Endothelial cell of umbilical vein (primary cell): ENCODE measurements around the gene CNIH2. TPM values are rescaled to one million over a fixed set of nuclear protein-coding genes. Genes with fewer than 3 reads are reported as not detected.

Source experiments
- BruUV-seq: library from RNA; stranded (reverse); fragments of 400-500 nt; replicated peaks from 2 replicates; lab custom pipeline; 2021; lab: Mats Ljungman, UMichigan
- CTCF ChIA-PET: fragments of 300-600, 350-600 bp; sonication (Branson Sonifier 250); formaldehyde crosslinking; loops from one replicate; lab custom pipeline; 2021; ENCODE audit warnings: antibody characterized with exemption, inconsistent platforms; lab: Charles Lee
- POLR2A ChIA-PET: fragments of 300-600, 350-600 bp; sonication (Branson Sonifier 250); formaldehyde crosslinking; loops from one replicate; lab custom pipeline; 2021; ENCODE audit warnings: antibody characterized with exemption, inconsistent platforms; lab: Charles Lee
- DNase-seq: peaks from one replicate; pipeline ENCODE4 v3.0.0-alpha.2; 2011; ENCODE audit warnings: low read depth, low spot score
- FAIRE-seq: peaks from 2 replicates; lab custom pipeline; 2011; peaks lifted over from hg19 to GRCh38; lab: Jason Lieb, UNC
- H2AFZ ChIP-seq: 2 replicates; pipeline ENCODE4 v1.6.0; 2012; ENCODE audit warnings: low read depth, low read length, control low read depth, inconsistent platforms
- H3K27ac ChIP-seq: 2 replicates; pipeline ENCODE4 v1.5.1; 2011; ENCODE audit warnings: low read depth, mild to moderate bottlenecking, control low read depth, low read length, moderate library complexity; ENCODE audit not compliant: insufficient read depth
- H3K27me3 ChIP-seq, 2 experiments: 2 replicates each; pipeline versions ENCODE4 v1.6.0 to v1.6.1; 2011; ENCODE audit warnings: low read length in 2 of 2, mixed read lengths in 1 of 2; ENCODE audit not compliant: control insufficient read depth in 2 of 2, insufficient read depth in 2 of 2
- H3K36me3 ChIP-seq, 2 experiments: 2 replicates in 1 of 2; 3 replicates in 1 of 2; pipeline ENCODE4 v1.5.1; 2011; ENCODE audit warnings: low read length in 2 of 2, mild to moderate bottlenecking in 1 of 2, moderate library complexity in 1 of 2; ENCODE audit not compliant: control insufficient read depth in 2 of 2, insufficient read depth in 2 of 2; ENCODE audit errors: extremely low read depth in 1 of 2
- H3K4me1 ChIP-seq: 3 replicates; pipeline ENCODE4 v1.5.1; 2011; ENCODE audit warnings: mild to moderate bottlenecking, low read length; ENCODE audit not compliant: control insufficient read depth, insufficient read depth; ENCODE audit errors: extremely low read depth
- H3K4me2 ChIP-seq: 2 replicates; pipeline ENCODE4 v1.6.1; 2011; ENCODE audit warnings: low read length, control low read depth, mixed read lengths; ENCODE audit not compliant: insufficient read depth
- H3K4me3 ChIP-seq, 3 experiments: fragments of 200-600 bp in 1 of 3; sonication (generic), shearing (Covaris generic) in 1 of 3; replicated peaks in 1 of 3; 2 replicates each; pipeline ENCODE4 v1.5.1; 2011 to 2016; ENCODE audit warnings: control low read depth in 3 of 3, low read length in 3 of 3, mild to moderate bottlenecking in 2 of 3, inconsistent platforms in 1 of 3, low read depth in 1 of 3, moderate library complexity in 1 of 3; ENCODE audit not compliant: insufficient read depth in 1 of 3
- H3K79me2 ChIP-seq: 2 replicates; pipeline ENCODE4 v1.6.0; 2012; ENCODE audit warnings: low read length, inconsistent platforms; ENCODE audit not compliant: control insufficient read depth, insufficient read depth
- H3K9ac ChIP-seq: replicated peaks from 2 replicates; pipeline ENCODE3; 2011; ENCODE audit warnings: low read length, control low read depth; ENCODE audit not compliant: insufficient read depth; ENCODE audit errors: extremely low read depth
- H3K9me1 ChIP-seq: replicated peaks from 3 replicates; pipeline ENCODE4 v1.6.0; 2011; ENCODE audit warnings: mild to moderate bottlenecking, low read length; ENCODE audit not compliant: control insufficient read depth, insufficient read depth; ENCODE audit errors: extremely low read depth
- H3K9me3 ChIP-seq: replicated peaks from 2 replicates; pipeline ENCODE4 v1.5.1; 2012; ENCODE audit warnings: low read length, inconsistent platforms; ENCODE audit not compliant: control insufficient read depth, insufficient read depth
- H4K20me1 ChIP-seq: replicated peaks from 2 replicates; pipeline ENCODE3; 2011; ENCODE audit warnings: mild to moderate bottlenecking, low read length; ENCODE audit not compliant: control insufficient read depth, insufficient read depth; ENCODE audit errors: extremely low read depth
- EZH2 ChIP-seq: IDR thresholded peaks from 2 replicates; pipeline ENCODE4 v1.6.1; 2012; ENCODE audit warnings: borderline replicate concordance, low read depth, mild to moderate bottlenecking, moderate library complexity, low read length, inconsistent platforms; ENCODE audit not compliant: severe bottlenecking
- FOS ChIP-seq: IDR thresholded peaks from 2 replicates; pipeline ENCODE4 v1.6.1; 2011; ENCODE audit warnings: mild to moderate bottlenecking, low read length, moderate library complexity, borderline replicate concordance; ENCODE audit not compliant: insufficient read depth
- GATA2 ChIP-seq: IDR thresholded peaks from 2 replicates; pipeline ENCODE4 v1.7.0; 2011; ENCODE audit warnings: low read depth, mild to moderate bottlenecking, moderate library complexity, mixed read lengths, low read length; ENCODE audit not compliant: insufficient read length, insufficient read depth
- JUN ChIP-seq: IDR thresholded peaks from 2 replicates; pipeline ENCODE4 v1.6.1; 2011; ENCODE audit warnings: borderline replicate concordance, low read depth; ENCODE audit not compliant: insufficient read length, insufficient read depth
- MAX ChIP-seq: IDR thresholded peaks from 2 replicates; pipeline ENCODE4 v1.6.1; 2011; ENCODE audit not compliant: insufficient read depth, insufficient read length
- MYC ChIP-seq: IDR thresholded peaks from one replicate; pipeline ENCODE4 v1.6.1; 2011; ENCODE audit warnings: mild to moderate bottlenecking, low read depth, low read length
- POLR2A ChIP-seq: IDR thresholded peaks from 2 replicates; pipeline ENCODE4 v1.6.1; 2012; ENCODE audit warnings: low read depth, mild to moderate bottlenecking, control low read depth, low read length
- POLR2AphosphoS5 ChIP-seq: IDR thresholded peaks from 2 replicates; pipeline ENCODE4 v1.6.1; 2012; ENCODE audit warnings: low read depth, mild to moderate bottlenecking, control low read depth, low read length, moderate library complexity; ENCODE audit not compliant: insufficient read depth
- dilution Hi-C: fragments of 300-500 bp; cut with MboI; formaldehyde crosslinking; loops from one replicate; pipeline ENCODE4 v1.15.0; 2019; ENCODE audit warnings: low sequenced_read_pairs; ENCODE audit not compliant: extremely low pct_ligation_motif_present
- intact Hi-C: fragments of 100-400 bp; cut with micrococcal nuclease; formaldehyde crosslinking; loops from one replicate; pipeline ENCODE4 v1.10.0; 2022
- polyA plus RNA-seq, 4 experiments: library from polyadenylated mRNA; depleted of rRNA in 3 of 4; stranded (reverse) in 3 of 4; unstranded in 1 of 4; fragments of >200 nt; gene quantifications; 2 replicates each; pipeline versions ENCODE4 v1.2.1 to v1.2.3, GENCODE V29; 2011 to 2012; ENCODE audit warnings: missing spikeins in 1 of 4
- total RNA-seq: library from RNA; stranded (reverse); gene quantifications from 2 replicates; pipeline ENCODE4 v1.2.3, GENCODE V29; 2021
- TF ChIP-seq, protein P1 (sequence below), 2 donors: IDR thresholded peaks; 1 replicate in 1 of 2; 2 replicates in 1 of 2; pipeline ENCODE4 v1.5.1; 2011; ENCODE audit warnings: low read length in 2 of 2, mild to moderate bottlenecking in 2 of 2, moderate library complexity in 2 of 2, control low read depth in 1 of 2, inconsistent platforms in 1 of 2, low read depth in 1 of 2; ENCODE audit not compliant: insufficient read depth in 1 of 2; ENCODE audit errors: extremely low read depth in 1 of 2

The CNIH2 gene
- total and polyA plus RNA-seq, 2 donors (not counting 3 experiments of a cell fraction or from before 2014, with no cell fraction given), result 0.46 to 1.2 TPM

DNA sequence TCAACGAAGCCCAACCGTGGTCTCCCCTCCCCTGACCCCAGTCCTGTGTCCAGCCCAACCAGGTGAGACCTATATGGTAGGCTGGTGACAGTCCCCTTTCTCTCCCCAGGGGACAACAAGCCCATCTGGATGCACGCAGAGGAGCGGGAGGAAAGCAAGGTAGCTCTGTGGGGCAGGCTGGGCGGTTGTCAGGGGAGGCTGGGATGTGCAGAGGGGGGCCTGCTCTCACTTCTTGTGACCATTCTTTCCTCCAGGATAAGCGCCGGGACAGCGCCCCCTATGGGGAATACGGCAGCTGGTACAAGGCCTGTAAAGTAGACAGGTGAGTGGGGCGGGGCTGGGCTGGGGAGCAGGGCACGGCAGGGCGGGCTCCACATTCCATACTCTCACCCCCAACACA, 13.1 kb upstream of the CNIH2 start:
- TF ChIP-seq, protein P1, sequence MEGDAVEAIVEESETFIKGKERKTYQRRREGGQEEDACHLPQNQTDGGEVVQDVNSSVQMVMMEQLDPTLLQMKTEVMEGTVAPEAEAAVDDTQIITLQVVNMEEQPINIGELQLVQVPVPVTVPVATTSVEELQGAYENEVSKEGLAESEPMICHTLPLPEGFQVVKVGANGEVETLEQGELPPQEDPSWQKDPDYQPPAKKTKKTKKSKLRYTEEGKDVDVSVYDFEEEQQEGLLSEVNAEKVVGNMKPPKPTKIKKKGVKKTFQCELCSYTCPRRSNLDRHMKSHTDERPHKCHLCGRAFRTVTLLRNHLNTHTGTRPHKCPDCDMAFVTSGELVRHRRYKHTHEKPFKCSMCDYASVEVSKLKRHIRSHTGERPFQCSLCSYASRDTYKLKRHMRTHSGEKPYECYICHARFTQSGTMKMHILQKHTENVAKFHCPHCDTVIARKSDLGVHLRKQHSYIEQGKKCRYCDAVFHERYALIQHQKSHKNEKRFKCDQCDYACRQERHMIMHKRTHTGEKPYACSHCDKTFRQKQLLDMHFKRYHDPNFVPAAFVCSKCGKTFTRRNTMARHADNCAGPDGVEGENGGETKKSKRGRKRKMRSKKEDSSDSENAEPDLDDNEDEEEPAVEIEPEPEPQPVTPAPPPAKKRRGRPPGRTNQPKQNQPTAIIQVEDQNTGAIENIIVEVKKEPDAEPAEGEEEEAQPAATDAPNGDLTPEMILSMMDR (IDR thresholded peaks at IDR 0.05; ENCODE audit: extremely low read depth in 1 of 2, insufficient read depth in 1 of 2, low read depth in 1 of 2, low read length in 2 of 2), result peak; percentile 38 to 43
- TF ChIP-seq EZH2, result no peak
- no peak for FAIRE-seq
- H2AFZ ChIP-seq, result no peak overlapping the region
- peaks cover 0 to 38% of the 10 kb centered on the region in 2 experiments for H3K36me3 ChIP-seq
- peaks cover 12% of the 10 kb centered on the region for H3K79me2 ChIP-seq
- H3K4me3 ChIP-seq, result no peak overlapping the region
- no peaks in the 10 kb centered on the region for H3K27me3 ChIP-seq
- no peaks in the 10 kb centered on the region for H4K20me1 ChIP-seq
- H3K9me3 ChIP-seq, result no peaks in the 10 kb centered on the region
- dilution Hi-C loops, result no loop called here
- BruUV-seq, result no TSS peak
- H3K9me1 ChIP-seq, result no peaks in the 10 kb centered on the region
- no peak for DNase-seq
- ChIA-PET CTCF (no interaction called here), POLR2A (no interaction called here)
- no peak overlapping the region for H3K9ac ChIP-seq
- H3K4me1 ChIP-seq, result peaks cover 11% of the 10 kb centered on the region
- no peak overlapping the region for H3K27ac ChIP-seq
- no peak overlapping the region for H3K4me2 ChIP-seq
- intact Hi-C loops, result no loop called here

- CTCF ChIA-PET, result no interaction called here
- Histone ChIP-seq H4K20me1 (no peaks in the 10 kb centered on the region), H3K4me2 (no peak overlapping the region), H3K4me1 (peaks cover 12% of the 10 kb centered on the region), H3K36me3 (peaks cover 0 to 35% of the 10 kb centered on the region in 2 experiments), H3K9ac (no peak overlapping the region), H3K4me3 (no peak overlapping the region), H3K9me3 (no peaks in the 10 kb centered on the region), H3K9me1 (no peaks in the 10 kb centered on the region), H3K27me3 (no peaks in the 10 kb centered on the region), H2AFZ (no peak overlapping the region), H3K27ac (no peak overlapping the region), H3K79me2 (peaks cover 21% of the 10 kb centered on the region)
- FAIRE-seq, result no peak
- no peak for DNase-seq
- dilution Hi-C loops, result no loop called here
- no TSS peak for BruUV-seq
- TF ChIP-seq POLR2AphosphoS5 (no peak), EZH2 (no peak), JUN (no peak), GATA2 (no peak), MYC (no peak), POLR2A (no peak), MAX (no peak), FOS (no peak)
- TF ChIP-seq, protein P1 (IDR thresholded peaks at IDR 0.05; ENCODE audit: extremely low read depth in 1 of 2, insufficient read depth in 1 of 2, low read depth in 1 of 2, low read length in 2 of 2), result no peak
- POLR2A ChIA-PET, result no interaction called here
- intact Hi-C loops, result no loop called here
Observed at GRCh38 chr11:66265531-66266377, 12.2 kb upstream of the CNIH2 start.
